ENCODE measurements around the gene CAMK1D.
"Not testable (repeated sequence)": the region's sequence is repeated elsewhere in the genome, so short reads cannot be mapped to it uniquely, and the experiment has no call there.

Gene CAMK1D

DNA sequence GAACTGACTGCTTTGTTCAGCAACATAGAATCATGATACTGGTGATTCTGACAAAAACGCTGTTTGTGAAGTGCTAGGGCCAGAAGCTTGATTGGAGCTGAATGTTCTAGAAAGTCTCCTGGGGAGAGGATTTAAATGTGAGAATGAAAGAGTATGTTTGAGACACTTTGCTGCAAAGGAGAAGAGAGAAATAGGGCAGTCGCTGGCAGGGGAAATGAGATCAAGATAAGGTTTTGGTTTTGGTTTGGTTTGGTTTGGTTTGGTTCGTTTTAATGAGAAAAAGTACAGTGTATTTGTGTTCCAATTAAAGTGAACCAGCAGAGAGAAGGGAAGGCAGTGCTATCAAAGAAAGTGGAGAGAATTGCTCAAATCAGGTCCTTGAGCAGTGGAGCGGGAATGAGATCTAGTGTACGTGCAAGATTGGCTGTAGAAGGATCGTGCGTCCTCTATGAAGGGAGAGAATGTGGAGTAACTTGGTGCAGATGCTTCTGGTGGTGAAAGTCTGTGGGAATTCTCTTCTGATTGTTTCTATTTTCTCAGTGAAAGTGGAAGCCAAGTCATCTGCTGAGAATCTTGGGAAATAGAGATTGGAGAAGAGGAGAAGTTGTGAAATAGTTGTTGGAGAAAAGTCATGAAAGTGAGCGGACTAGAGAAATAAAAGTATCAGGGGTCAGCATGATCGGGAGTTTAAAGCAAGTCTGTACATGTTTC is 381.6 kb downstream of the CAMK1D start:
- no peak for DNase-seq

DNA sequence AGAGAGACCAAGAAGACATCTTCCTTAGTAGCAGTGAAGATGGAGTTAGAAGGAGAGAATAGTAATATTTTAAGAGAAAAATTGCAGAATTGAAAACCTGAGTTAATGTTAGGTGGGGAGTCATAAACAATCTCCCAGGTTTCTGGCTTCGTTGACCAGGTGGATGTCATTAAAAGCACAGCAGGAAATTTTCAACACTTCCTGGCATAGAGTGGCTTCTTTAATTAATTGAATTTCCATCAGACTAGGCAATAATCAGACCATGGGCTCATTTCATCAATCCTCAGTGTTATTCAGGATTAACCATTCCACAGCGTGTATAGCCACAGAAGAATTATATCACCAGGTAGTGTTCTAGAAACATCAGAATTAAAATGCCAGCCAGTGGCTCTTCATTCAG is 383.9 kb downstream of the CAMK1D start:
- no peak for DNase-seq

DNA sequence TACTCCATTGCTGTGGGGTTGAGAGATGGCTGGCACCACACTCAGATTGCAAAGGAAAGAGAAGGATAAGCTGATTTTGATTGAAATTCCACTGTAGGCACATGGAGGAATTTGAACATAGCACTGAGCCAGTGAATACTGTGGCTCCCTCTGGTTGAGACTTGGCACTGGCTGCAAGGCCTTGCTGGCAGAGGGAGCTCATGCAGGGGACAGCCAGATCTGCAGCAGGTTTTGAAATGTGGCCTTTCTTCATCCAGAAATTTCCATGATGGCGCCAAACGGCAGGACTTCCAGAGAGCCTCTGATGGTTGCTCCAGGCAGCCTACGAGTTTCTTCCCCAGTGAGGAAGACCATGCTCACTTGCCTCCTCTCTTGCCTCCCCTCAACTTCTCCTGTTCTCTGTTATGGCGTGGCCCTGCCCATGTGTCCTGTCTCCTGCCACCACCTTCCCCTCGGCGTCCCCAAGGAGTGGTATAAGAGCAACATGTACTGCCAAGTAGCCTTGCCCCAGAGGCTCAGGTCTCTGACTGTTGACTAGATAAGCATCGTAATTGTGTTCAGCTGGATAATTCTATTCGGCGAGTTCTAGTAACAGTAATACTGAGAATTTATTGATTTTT is 386.6 kb downstream of the CAMK1D start:
- DNase-seq = no peak

DNA sequence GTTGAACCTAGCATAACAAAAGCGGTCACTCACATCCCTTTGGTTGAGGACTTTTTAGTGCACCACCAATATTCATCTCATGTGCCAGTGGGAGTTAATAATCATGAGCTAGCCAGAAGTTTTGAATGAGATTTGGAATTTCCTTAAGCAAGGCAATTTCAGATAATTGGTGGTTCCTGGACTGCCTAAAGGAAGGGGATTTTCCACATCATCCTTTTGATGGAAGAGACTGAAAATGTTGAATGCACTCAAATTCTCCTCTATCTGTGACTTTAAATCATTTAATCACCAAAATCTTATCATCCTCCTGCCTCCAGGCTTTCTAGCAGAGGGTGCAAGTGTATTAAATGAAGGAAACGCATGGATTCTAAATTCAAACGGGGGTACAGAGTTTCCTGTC is 391.5 kb downstream of the CAMK1D start:
- no peak for DNase-seq

DNA sequence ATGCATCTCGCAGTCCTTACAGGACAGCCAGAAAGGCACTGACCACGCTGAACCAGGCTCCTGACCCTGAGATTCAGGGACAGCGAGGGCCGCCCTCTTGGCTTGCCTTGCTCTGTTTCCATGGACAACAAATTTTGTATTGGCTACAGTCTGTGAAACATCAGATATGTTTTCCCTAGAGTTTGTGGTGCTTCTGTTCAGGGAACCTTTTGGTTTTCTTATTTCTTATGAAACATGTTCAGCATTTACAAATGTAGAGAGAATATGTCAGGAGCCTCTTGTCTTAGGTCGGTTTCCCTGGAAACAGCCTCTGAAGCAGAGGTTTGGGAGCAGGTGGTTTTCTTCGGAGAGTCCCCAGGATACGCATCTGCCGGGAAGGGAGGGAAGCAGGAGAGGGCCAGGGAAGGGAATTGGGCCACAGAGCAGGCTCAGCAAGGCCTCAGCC is 392.0 kb downstream of the CAMK1D start:
- DNase-seq = no peak

DNA sequence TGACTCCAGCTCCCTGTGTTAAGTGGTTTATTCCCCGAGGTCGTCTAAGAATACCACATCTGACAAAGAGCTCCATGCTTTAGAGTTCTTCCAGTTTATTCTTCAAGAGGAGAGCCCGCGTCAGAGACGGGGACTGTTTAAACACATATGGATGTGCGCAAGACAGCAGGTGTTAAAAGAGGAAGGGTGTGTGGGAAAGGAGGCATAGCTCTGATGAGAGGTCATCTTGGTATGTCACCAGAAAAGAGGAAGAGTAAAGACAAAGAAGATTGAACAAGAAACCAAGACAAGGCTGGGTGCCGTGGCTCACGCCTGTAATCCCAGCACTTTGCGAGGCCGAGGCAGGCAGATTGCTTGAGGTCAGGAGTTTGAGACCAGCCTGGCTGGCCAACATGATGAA is 393.4 kb downstream of the CAMK1D start:
- no peak for DNase-seq

DNA sequence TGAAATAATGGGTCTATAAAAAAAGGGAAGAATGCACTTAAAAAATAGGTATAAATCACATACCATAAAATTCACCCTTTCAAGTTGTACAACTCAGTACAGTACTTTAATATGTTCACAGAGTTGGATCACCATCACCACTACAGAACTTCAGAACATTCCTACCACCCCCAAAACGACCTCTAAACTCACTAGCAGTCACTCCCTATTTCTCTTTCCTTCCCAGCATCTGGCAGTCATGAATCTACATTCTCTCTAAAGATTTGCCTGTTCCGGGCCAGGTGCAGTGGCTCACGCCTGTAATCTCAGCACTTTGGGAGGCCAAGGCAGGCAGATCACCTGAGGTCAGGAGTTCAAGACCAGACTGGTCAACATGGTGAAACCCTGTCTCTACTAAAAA is 394.1 kb downstream of the CAMK1D start:
- DNase-seq = not testable (repeated sequence)

DNA sequence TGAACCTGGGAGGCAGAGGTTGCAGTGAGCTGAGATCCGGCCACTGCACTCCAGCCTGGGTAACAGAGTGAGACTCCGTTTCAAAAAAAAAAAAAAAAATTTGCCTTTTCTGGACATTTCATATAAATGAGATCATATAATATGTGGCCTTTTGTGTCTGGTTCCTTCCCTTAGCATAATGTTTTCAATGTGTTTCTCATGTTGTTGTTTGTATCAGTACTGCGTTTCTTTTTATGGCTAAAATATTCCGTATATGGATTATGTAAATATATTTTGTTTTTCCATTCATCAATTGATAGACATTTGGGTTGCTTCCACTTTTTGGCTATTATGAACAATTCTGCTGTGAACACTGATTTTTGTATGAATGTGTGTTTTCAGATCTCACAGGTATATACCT is 394.6 kb downstream of the CAMK1D start:
- no peak for DNase-seq

DNA sequence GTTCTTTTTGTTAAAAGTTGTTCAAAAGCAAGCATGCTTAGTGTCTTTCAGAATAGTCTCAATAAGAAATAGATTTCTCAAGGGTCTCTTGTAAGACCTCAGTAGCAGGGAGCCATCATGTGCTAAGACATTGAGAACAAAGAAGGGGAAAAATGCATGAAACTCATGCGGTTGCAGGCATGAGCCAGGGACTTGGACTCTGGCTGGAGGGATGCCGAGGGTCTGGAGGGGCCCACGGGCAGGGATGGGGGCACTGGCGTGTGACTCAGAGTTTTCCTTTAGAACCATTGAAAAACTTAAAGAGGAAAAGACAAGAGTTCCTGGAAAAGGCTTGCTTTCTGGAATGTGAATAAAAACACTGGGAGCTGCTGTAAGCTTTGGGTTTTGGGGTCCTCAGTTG is 398.8 kb downstream of the CAMK1D start:
- no peak for DNase-seq

DNA sequence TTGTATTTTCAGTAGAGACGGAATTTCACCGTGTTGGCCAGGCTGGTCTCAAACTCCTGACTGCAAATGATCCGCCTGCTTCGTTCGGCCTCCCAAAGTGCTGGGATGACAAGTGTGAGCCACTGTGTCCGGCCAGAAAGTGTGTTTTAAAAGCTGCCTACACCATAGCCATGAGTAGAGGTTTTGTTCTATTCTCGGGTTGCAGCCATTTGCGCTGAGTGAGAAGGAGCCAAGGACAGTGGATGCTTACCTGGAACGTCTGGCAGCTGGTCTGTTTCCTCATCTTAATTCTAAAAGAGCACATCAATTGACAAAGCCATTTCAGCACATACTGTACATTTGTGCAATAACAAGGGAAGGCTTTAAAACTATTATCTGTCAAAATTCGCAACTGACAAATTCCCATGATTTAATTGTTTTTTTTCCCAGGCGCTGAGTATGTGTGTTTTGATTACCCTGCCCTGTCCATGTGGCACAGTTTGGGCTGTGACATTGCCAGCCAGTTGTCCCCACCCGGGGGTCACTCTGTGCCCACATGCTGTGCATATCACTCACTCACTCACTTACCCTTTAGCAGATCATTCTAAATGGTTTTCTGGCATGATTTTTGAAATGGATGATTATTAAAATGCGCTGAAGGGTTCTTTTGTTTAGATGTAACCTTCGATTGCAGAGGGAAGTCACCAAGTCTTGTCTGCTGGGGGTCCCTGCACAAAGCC is 400.6 kb downstream of the CAMK1D start:
- DNase-seq = no peak

DNA sequence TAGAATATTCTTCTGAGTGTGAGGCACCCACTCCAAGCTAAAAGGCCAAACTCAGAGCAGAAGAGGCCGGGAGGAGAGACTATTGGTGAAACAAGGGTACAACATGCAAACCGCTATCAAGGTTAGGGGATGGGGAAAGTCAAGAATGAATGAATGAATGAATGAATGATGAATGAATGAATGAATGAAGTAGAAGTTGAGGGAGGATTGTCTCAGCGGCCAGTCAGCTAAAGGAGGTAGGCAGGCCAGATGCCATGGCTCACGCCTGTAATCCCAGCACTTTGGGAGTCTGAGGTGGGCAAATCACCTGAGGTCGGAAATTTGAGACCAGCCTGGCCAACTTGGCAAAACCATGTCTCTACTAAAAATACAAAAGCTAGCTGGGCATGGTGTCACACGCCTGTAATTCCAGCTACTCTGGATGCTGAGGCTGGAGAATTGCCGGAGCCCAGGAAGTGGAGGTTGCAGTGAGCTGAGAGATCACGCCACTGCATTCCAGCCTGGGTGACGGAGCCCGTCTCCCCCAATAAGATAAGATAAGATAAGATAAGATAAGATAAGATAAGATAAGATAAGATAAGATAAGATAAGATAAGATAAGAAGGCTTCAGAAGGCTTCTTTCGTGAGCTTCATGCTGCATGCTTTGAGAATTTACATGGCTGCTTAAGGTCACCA is 401.3 kb downstream of the CAMK1D start:
- no peak for DNase-seq

DNA sequence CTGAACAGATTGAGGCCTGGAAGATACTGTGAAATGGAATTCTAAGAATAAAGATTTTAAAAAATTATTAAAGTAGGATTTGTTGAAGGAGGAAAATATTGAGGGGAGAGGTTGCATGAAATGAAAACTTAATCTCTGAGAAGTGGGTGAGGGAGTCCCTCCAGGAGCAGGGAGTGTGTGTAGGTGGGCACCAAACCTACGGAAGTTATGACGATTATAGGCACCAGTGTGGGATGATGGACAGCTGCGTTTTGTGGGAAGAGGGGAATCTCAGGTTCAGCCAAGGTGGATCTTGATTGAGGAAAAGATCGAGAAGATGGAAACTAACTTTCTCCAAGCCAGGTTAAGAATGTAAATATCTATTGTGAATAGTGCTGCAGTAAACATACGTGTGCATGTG is 405.7 kb downstream of the CAMK1D start:
- no peak for DNase-seq

DNA sequence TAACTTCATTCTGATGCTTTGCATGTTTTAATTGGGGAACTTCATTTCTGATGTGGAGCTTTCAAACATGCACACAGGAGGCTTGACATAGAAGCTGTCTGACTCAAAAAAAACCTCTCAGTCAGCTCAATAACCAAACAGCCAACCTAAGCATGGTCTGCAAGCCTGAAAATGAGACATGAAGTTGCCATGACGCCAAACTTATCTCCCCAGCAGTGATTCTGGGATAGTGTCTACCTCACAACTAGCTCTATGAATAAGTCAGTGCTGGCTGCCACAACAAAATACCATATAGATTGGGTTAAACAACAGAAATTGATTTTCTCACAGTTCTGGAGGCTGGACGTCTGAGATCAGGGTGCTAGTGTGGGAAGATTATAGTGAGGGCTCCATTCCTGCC is 408.0 kb downstream of the CAMK1D start:
- DNase-seq = no peak

DNA sequence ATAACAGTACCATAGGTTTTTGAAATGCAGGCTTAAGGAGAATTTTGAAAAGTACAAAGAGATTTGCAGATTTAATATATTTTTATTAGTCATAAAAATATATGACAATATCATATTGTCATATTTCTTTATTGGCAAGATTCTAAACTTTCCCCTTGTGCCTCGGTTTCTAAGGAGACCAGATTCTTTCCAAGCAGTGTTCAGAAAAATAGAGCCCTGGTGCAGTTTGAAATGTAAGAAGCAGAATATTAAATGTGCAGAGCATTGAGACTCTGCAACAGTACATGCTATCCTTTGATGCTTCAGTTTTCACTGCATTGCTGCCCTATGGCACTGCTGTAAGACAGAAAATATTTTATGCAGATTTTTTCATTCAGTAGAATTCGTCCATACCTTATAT is 408.9 kb downstream of the CAMK1D start:
- no peak for DNase-seq

DNA sequence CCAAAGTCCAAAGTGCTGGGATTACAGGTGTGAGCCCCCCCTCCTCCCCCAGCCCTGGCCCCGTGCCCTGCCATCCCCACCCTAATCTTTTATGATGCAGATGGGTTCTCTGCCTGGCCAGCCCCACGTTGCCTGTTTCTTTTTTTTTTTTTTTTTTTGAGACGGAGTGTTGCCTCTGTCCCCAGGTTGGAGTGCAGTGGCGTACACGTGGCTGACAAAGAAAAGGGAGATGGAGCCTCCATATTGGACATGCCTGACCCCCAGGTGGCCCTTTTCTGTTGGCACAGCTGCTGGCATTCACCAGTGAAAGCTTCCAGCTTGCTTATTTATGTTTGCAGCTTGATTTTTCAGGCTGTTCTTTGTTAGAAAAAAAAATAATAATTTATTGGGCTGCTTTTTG is 416.9 kb downstream of the CAMK1D start:
- DNase-seq = no peak

DNA sequence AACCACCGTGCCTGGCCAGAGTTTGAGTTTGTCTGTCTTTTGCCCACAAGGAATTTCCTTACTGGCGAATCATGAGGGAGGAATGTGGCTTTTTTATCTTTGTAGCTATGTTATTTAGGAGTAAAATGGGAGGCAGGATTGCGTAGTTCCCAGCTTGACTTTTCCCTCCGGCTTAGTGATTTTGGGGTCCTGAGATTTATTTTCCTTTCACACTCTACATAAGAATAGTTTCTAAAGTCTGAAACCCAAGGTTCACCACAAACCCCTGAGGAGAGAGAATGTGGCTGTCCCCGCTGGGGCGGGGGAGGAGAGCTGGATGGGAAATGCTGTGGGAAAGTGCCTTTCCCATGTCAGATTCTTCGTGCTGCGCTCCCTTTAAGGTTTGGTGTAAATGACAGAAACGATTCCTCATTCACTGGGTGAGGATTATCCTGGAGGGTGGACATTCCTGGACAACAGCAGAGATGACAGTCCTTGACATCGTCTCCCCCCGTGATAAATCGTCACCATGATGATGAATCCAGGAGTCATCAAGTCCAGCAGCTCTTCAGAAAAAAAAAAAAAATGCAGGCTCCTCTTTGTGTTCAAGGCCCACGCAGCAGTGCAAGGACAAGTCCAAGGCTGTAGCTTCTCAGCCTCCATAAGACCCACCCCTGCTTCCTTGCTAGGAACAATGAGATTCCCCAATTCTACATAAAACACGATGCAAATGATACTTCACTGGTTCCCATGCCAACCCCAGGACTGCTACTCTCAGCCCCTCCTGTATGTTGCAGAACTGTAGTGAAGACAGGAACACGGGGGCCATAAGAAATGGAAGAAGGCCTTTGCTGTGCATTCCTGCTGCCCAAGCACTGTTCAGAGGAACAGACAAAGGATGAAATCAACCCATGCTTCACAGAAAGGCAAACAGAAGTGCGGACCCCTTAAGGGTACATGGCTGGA is 419.1 kb downstream of the CAMK1D start:
- DNase-seq = peak; percentile 46

DNA sequence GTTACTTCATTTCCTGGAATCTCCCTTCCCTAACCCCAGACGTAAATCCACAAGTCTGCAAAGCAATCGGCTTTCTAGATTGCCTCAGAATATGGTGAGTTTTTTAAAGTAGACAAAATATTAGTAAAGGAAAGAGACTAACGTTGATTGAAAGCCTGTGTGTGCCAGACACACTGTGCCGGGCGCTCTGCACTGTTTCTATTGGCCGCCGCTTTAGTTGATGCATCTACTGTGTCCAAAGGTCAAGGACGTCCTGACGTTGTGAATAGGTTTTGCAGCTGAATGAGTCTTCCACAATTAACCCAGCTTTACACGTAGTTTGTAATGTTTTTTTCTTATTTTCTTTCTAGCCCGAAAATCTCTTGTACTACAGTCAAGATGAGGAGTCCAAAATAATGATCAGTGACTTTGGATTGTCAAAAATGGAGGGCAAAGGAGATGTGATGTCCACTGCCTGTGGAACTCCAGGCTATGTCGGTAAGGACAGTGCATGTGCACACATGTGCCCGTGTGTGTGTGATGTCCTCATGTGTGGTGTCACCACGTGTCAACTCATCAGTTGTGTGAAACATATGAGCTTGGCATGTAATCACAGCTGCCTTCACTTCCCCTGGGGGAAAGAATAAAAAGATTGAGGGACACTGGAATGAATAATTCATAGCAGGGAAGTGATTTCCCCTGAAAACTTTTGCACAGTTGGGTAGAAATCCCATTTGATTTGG is 420.1 kb downstream of the CAMK1D start:
- DNase-seq = no peak

DNA sequence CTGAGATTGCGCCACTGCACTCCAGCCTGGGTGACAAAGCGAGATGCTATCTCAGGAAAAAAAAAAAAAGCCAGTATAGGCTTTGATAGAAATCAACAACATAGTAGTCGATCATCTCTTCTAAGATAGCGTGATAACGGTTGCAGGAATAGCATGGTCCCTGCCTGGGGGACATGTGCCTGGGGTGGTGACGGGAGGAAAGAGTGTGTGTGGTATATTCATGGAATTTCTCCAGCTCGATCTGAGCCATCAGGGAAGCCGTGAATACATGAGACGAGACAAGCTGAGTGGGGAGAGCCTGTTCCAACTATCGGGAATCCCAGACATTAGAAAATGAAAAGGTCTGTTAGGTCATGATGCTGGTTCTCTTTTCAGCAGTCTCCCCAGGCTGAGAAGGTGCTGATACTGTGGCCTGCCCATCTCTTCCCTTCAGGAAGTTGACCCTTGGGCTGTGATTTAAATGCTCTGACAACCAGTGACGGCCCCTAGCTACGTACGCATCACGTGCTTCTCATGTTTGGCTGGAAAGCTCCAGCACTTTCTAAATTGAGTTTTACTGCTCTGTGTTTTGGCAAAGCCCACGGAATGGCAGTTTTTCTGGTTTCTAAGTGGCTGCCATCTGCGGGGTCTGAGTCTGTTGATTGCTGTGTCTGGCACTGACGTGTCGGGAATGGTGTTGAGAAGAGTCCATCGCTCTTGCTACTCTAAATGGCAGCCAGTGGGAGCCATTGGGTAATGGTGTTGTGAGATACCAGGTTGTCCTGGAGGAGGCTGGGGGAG is 422.8 kb downstream of the CAMK1D start:
- DNase-seq = no peak

DNA sequence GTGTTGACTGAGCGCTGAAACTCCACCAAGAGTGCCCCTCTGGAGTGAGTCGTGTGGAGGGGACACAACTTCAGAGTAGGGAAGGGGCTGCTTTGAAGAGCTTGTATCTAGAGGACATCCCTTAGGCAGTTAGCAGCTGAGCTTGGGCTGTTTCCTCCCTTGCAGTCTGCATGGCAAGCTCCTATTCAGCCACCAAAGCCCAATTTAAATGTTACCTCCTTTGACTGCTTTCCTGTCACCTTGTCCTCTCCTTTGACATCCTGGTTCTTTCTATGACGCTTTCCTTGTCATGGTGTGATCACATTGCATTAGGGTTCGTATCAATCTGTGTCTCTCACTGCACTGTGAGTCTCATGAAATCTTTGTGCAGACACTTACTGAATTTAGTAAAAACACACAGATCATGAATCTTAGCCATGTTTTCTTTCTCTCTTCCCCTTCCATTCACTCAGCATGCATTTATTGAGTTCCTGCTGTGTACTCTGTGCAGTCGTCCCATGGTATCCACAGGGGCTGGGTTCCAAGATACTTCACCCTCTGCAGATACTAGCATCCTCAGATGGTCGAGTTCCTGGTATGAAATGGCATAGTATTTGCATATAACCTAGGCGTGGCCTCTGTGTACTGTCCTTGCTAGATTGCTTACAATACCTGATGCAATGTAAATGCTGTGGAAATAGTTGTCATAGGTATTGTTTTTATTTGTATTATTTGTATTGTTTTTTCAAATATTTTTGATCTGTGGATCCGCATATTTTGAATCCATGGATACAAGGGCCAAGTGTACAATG is 423.6 kb downstream of the CAMK1D start:
- DNase-seq = no peak
